Stimulated activated CD4-positive, alpha-beta T cell treated with anti-CD3 and anti-CD28 coated beads, TNF-alpha, amount 100 ng/mL, for 1 hour (primary cell): ENCODE results near the gene ROBO1.

Source experiments
- DNase-seq, 3 donors: peaks; one replicate each; pipeline ENCODE4 v3.0.0-alpha.2; 2020; ENCODE audit warnings: low read depth in 3 of 3, low spot score in 1 of 3

The ROBO1 gene

DNA sequence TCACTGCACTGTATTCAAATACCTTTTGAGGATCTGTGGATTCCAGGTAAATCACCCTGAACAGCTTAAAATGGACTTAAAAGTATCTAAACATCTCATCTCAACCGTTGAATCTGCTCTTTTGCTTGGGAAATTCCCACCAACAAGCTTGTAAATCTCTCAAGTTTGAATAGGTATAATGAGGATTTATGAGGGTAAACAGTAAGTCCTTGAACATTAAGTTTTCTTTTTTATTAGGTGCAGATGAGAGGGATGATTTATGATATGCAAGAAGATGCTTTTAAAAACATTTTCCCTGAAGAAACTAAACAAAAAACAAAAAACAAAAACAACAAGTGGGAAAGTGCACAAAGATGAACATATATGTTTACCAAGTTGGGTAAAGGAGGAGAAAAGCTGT lies 290.6 kb downstream of the ROBO1 start:
- no peak for DNase-seq

DNA sequence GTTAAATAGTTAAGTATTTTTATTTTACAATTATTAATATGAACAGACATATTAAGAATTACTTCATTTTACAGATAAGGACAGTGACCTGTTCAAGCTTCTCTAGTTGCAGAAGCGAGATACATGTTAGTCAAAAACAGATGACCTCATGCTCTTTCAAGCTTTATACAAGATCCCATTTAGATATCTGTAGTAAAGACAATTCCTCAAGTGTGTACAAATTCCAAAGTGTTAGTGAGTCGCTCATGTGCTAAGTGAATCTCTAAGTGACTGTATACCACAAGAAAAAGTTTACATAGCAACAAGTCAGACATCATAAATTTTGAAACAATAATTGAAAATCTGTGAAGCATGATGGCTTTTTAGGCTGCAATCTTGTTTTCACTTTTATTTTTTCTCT lies 293.8 kb downstream of the ROBO1 start:
- no peak for DNase-seq

DNA sequence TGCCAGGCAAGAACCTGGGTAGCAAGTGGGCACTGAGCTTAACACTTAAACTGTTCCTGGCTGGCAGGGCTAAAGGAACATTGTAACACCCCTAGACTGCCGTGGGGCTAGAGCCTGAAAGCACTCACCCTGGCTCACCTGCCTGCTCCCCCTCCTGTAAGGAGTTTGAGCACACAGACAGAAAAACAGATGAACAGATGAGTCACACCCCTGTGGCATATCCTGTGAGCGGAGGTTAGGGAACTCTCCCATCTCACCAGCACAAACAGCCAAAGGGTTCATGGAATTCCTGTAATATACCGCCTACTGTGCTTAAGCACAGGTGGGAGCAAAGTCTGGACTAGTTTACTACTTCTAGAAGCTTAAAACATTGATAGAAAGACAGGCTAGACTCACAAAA lies 300.1 kb downstream of the ROBO1 start:
- no peak for DNase-seq

DNA sequence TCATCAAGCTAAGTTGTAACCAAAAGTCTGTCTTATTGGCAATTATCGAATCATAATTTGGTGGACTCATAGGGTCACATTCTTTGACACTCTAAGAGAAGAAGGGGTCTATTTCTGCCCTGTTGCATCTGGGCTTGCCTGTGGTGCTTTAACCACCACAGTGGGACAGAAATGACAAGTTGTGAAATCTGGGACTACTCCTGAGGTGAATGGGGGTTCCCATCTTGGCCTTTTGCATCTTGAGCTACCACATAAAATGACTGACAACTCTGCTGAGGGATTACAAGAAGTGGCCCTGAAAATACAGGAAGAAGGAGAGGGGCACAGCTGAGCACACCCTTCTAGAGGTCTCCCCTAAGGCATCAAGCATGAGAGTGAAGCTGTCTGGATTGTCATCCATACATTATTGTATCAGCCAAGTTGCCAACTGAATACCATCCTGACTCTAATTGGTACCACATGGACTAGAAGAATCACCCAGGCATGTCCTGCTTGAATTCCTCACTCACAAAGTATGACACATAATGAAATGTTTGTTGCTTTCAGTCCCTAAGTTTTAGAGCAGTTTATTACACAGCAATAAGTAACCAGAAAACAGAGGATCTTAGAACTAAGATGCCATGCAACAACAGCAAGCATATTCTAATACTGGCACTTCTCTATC lies 306.5 kb downstream of the ROBO1 start:
- DNase-seq = no peak

DNA sequence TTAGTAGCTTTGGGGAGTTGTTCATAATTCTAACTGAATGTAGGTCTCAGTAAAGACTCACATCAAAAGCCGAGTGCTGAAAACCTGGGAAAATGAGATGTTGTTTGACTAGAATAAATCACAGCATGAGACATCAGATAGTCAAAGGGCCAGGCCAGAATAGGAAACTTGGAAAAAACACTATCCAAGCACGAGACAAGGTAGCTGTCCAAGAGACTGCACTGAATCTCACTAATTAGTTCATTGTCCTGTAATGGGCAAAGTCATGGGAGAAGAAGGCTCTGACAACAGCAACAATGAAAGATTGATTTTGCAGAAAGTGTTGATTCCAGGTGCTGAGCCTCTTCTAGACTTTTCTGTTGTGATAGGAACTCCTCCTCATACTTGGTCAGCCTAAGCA lies 314.2 kb downstream of the ROBO1 start:
- DNase-seq = no peak

DNA sequence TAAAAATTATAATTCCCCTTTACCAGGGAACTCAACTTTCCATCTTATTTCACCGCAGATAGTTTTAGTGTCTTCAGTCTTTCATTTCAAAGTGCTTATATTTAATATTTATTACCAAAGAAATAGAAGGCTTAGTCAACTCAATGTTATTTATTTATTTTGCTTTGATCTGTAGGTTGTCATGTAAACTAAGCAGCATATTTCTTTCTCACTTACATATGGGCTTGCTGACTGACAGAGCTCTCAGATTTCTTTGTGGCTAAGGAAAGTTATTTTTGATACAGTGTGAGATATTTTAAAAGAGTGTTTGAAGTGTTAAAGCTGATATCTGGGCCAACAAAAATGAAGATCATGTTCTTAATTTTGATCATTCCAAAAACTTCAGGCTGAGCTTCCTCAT lies 331.4 kb downstream of the ROBO1 start:
- DNase-seq = no peak

DNA sequence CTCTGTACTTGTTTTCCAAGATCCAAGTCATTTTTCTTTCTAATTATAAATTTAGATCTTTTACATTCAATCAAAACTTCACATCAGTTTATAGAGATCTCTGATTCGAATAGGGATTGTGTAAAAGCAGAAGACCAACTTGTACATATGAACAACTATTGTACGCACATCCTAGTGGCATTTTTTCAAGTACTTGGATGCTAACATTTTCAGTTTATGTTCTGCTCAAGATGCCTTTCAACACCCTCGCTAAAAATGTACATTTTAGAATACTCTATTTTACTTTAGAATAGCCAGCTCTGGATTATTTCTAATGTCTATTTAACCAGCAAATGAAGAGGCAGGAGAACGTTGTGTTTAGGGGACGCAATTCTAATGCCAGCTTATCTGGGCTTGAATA lies 340.7 kb downstream of the ROBO1 start:
- no peak for DNase-seq

DNA sequence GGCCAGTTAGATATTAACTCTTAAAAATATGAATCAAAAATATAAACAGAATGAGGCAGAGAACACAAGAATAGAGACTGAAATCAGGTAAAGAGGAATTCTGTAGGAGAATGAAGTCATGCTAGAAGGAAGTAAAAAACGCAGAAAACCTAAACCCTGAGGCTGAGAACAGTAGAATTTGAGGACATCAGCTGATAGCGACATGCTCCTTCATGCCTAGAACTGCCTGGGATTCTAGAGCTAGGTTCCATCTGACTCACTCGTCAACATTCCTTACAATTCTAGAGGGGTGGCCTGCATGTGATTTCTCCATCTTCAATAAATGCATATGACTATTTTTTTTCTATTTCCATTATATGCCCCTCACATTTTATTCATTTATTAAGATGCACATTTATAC lies 343.0 kb downstream of the ROBO1 start:
- DNase-seq = no peak

DNA sequence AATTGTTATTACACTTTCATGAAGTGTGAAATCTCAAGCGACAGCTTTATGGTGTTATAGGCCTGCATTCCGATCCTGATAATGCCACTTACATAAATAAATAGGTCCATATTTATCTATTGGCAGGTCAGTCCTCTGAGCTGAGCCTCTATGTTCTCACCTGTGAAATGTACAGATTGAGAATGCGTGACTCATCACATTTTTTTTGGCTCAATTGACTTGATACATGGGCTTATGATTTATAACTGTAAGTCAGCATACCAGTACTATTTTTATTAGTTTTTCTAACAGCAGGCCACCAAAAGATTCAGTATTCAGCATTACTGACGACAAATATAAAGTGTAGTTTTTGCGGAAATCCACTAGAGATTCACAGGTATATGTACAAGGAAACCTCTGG lies 344.4 kb downstream of the ROBO1 start:
- no peak for DNase-seq

DNA sequence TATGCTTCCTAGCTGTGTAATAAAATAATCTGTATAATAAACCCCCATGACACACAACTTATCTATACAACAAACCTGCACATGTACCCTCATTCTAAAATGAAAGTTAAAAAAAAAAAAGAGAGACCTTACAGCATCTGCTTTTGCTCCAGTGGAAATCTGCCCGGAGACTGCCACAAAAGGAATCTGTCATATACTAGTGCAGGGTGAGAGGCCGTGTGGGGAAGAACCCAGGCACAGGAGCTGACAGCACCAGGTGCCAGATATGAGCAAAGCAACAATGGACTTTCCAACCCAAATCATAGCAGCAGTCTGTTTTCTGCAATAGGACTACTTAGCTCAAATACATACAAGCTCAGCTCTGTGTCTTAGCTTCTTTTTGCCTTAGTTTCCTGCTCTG lies 346.5 kb downstream of the ROBO1 start:
- no peak for DNase-seq

DNA sequence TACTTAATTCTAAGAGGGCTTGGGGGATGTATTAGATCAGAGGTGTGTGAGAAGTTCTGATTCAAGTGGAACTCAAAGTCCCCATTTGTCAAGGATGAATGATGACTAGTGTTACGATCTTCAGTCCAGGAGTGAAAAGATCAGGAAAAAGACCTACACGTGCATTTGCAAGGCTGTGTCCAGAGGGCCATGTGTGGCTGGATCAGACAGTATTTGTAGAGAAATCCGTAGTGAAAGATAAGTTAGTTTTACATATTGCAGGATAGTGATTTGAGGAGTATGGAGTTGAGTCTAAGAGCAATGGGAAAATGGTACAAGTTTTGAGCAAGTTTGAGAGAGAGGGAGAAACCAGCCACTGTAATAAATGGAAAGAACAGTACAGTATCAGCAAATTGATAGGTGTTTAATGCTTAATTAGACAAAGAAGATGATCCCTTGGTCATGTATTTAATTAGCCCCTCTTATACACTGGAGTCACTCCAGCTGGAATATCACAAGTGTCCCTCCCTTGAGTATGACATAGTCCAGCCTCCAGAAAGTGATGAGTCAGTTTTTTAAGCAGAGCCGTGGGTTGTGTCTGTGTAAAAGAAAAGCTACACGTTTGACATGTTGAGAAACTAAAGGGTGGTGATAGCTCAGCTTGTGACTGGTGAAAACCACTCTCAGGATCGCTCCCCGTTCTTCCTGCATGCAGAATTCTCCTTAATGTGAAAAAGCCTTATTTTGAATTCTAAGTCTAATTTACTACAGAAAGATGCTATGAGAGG lies 348.8 kb downstream of the ROBO1 start:
- no peak for DNase-seq

DNA sequence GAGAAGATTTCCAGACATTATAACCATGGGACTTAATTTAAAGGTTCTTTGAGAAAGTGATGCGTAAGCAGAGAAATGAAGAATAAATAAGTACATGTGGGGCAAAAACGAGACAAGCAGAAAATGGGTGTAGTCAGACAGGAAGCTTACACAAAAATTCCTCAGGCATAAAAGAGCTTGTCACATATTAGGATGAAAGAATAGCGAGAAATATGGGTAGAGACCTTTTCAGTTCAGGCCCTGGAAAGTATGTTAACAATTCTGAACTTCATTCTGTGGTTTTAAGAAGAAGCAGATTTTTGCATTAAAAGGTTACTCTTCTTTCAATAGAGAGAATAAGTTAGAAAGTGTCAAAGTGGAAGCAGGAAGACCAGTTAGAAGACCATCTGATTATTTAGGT lies 352.4 kb downstream of the ROBO1 start:
- no peak for DNase-seq

DNA sequence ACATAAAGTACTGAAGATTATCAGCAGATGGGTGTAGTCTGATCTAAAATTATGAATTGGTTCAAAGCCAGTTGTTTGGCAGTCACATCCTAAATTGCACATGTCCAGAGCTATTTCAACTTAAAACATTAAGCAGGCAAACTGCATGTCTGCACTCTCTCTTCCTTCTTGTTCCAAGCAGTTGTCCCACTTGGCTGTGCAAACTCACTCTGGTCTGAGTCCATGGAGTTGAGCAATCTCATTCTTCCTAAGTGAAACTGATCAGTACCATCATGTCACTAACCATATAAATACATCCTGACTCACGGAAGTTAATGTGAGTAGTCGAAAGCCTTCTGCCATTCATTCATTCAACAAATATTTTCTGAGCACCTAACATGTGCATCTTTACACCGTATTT lies 353.0 kb downstream of the ROBO1 start:
- no peak for DNase-seq

DNA sequence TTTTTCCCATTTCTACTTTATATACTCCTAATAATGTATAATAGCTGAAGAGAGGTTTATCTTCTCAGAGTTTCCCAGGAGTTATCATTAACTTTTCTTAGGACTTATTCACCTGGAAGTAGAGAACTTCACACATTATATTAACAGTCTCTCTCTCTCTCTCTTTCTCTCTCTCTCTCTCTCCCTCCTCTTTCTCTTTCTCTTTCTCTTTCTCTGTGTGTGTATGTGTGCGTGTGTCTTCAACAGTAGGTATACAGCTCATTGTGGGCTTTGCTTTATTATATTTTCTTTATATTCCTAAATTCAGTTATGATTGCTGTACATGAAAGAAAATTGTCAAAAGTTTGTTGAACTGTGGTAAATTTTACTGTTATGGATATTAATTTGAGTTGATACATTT lies 353.8 kb downstream of the ROBO1 start:
- no peak for DNase-seq

DNA sequence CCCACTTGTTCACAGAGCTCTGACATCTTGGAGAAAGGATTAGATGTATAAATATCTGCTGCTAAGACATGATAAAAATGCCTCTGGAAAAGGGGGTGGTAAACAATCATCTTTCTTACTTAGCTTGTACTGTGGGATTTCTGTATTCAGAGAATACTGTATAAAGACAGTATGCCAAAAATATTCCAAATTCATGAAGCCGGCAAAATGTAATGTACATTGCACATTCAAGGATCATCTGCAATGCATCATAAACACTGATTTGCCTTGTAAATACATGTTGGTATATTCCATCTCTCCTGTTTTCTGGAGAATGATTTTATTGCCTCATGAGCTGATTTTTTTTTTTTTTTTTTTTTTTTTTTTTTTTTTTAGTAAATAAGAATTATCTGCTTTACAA lies 355.3 kb downstream of the ROBO1 start:
- DNase-seq = no peak

DNA sequence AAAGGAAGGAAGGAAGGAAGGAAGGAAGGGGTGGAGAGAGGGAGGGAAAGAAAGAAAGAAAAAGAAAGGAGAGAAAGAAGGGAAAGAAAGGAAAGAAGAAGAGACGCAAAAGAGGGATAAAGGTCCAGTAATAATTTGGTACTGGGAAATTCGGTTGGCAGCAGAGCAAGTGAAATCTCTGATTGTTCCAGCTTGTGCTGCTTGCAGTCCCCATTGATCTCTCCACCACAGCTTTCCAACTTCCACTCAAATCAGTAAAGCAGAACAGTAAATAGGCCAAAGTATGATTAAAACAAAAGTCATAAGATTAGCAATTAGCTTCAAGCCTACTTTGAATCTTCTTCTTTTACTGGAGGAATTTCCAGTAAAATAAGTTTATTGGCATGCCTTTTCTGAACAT lies 357.2 kb downstream of the ROBO1 start:
- DNase-seq = no peak

DNA sequence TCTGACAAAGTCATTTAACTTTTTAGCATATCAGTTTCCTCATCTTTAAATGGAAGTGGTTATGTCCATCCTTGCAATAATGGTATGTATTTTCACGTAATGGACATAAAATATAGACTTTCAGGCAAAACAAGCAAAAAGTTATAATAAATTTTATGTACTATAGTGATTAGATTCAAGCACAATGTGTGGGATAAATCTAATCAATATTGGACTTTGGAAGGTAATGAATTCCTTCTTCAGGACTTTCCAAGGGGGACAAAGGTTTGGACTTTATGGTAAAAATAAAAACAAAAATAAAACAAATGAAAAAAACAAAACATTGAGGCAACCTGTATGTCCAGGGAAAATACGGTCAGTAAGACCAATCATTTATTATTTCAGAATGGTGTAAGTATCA lies 357.7 kb downstream of the ROBO1 start:
- DNase-seq = no peak

DNA sequence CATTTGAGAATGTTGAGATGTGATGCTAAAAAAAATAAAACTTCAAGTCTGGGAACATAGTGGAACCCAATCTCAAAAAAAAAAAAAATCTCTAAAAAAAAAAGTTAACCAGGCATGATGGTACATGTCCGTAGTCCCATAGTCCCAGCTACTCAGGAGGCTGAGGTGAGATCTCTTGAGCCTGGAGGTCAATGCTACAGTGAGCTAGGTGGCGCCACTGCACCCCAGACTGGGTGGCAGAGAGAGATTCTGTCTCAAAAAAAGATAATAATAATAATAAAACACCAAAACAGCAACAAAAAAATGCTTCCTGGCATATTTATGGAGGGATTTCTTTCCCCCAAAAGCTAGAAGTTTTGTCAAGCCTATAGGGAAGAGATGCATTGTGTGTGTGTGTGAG lies 361.6 kb downstream of the ROBO1 start:
- no peak for DNase-seq

DNA sequence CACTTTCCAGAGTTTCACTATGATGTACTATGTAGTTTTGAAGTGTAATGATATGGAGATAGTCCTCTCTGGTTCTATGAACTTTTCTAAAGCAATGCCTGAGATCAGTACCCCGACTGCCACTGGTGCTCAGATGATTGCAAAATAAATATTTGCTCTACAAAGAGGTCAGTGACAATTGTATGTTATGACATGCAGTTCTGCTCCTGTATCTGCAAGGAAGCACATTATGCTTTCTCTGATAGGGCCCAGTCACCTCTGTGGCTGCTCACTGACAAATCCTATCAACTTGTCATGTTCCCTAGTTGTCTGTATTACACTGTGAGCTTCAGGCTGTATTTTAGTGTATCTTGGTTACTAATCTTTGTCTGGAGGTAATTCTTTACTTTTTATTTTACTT lies 362.6 kb downstream of the ROBO1 start:
- no peak for DNase-seq

DNA sequence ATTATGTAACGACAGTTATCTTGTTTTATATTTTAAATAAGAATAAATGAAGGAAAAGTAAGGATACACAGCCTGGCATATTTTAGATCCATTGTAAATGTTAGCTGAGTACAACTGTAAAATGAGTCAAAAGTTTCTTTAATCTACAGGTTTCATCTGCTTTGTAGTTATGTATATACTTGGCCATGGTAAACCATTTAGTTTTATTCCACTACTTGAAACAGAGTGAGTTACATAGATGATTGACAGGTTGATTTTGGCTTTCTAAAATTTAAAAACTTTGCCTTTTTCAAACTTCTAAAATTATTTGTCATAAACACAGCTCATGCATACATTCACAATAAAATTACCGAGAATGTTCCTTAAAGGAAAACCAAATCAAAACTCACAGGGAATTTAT lies 371.2 kb downstream of the ROBO1 start:
- no peak for DNase-seq

DNA sequence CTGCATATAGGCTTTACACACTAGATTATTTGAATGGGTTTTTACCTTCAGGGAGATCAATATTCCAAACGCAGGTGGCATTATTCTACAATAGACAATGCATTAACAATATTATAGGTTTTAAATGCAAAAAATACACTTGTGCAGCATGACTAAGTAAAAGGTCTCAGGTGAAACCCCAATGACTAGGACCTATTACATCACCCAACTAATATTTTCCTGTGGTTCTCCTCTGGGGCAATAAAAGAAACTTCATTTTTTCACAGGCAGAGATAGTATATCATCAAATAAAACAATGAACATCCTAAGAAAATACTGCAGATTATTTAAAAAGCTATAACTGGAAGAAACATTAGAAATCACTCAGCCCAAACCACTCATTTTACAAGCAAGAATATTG lies 375.3 kb downstream of the ROBO1 start:
- DNase-seq = no peak

DNA sequence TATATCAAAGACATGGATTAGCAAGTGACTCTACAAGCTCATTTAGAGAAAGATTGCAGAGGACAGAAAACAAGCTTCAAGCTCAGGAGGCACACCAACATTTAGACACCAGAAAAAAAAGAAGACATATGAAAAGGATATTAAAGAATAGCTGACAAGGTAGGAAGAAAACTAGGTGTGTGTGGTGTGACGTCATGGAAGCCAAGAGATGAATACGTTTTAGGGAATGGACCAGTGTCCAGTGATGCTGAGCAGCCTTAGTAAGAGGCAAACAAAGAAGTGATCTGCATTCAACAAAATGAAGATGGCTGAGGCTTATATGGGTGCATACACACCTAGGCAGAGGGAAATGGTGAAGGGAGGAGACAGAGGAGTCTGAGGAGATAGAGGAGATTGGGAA lies 377.4 kb downstream of the ROBO1 start:
- no peak for DNase-seq

DNA sequence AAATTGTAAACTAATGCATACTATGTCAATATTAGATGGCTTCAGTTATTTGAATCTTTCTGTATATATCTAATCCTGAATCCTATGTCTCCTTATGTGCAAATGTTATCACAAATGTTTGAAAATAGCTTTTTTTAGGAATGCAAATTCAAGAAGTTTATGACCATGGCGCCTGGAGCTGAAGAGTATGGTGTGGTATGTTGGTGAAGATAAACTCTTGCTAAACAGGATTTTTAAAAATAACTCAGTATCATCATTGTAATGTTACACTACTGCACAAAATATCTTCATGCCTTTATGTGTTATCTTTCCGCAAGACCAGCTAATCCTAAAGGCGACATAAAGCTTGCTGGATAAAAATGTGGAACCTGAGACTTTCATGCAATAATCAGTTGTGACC lies 382.6 kb downstream of the ROBO1 start:
- DNase-seq = no peak
